Activated naive CD4-positive, alpha-beta T cell treated with Interleukin-2 at 50 U/mL for 16 hours (primary cell): ENCODE data around the gene GABBR2.
"Not testable (repeated sequence)": the region's sequence is repeated elsewhere in the genome, so short reads cannot be mapped to it uniquely, and the experiment has no call there.

ENCODE experiments used
- DNase-seq: peaks from one replicate; pipeline ENCODE4 v3.0.0-alpha.2; 2020

The GABBR2 gene

GRCh38 chr9:98590101-98590500 lies 118.6 kb downstream of the GABBR2 start:
- DNase-seq: no peak

DNA sequence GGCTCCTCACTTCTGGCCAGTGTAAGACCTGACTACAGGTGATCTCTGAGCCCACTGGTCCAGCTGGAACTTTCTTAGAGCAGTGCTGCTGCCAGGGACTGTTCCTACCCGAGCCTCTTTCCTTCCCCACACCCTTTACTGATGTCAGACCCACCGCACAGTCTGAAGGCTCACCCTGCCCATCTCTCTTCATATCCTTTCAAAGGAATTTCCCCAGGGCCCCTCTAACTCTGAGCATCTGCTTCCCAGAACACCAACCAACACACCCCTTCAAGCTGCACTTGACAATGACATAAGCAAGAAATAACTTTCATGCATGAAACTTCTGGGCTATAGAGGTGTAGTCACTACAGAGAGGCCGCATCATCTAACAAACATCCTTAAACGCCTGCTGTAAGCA lies 119.6 kb downstream of the GABBR2 start:
- no peak for DNase-seq

GRCh38 chr9:98584853-98585438 lies 123.8 kb downstream of the GABBR2 start:
- not testable (repeated sequence) for DNase-seq

DNA sequence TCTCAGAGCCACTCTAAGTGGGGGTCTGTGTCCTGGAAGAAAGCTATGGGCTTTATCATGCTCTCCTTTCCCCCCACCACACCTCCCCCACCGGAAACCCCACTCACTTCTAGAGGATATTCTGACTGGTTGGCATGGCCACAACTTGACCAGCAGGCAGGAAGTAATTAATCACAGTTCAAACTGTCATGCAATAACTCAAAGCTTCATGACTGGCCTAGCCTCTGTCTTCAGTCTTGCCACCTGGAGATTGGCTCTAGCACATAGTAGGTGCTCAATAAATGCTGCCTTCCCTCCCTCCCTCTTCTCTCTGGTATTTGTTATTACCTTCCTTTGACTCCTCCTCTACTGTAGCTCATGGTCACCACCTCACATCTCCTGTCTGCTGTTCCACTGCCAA lies 124.7 kb downstream of the GABBR2 start:
- DNase-seq: no peak

- no peak for DNase-seq
These were observed 125.3 kb downstream of the GABBR2 start for GRCh38 chr9:98583417-98583816.

DNA sequence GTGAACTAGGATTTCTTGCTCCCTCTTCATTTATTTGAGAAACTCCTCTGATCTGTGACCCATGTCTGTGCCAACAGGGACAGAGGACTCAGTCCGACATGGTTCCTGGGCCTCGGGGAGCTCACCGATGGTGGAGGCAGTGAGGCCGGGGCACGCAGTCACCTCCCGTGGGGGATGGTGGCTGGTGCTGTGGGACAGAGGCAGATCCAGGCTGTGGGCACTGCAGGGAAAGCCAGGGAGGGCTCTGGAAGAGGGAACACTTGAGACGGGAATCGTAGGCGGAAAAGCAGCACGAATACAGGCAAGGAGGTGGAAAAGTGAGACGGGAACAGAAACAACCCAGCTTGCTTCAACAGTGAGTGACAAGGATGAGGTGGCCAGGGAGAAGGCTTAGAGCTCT lies 127.8 kb downstream of the GABBR2 start:
- DNase-seq: no peak

DNA sequence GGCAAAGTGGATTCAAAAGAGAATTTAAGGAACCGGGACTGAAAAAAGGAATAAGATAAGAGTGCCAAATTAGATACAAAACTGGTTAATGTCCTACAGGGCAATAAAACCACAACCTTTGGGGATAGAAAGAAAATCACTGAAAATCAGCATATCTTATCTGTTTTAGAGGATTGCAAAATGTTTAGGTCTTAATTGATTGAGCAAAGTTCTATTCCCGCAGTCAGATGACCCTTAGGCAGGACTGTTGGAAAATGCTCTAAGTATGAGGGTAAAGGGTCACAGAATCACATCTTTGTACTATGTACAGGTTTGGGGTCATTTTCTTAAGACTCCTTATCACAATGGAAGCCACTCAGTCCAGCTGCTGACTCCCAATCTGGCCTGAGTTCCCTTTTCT lies 129.0 kb downstream of the GABBR2 start:
- DNase-seq: no peak

DNA sequence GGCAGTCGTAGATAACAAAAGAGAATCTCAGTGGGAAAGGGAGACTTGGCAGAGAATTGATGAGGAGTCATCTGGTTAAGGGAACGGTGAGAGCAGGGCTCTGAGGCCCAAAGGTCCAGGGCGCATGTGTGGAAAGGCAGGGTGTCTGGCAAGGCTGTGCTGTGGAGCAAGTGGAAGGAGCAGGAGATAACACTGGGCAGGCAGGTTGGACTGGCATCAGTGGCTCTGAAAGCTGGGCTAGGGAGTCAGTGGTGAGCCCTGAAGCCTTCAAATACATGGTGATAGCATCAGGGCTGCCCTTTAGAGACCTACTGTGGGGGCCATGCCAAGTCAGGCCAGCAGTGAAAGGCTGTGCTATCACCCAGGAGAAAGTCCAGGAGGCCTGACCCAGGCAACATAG lies 131.3 kb downstream of the GABBR2 start:
- no peak for DNase-seq

DNA sequence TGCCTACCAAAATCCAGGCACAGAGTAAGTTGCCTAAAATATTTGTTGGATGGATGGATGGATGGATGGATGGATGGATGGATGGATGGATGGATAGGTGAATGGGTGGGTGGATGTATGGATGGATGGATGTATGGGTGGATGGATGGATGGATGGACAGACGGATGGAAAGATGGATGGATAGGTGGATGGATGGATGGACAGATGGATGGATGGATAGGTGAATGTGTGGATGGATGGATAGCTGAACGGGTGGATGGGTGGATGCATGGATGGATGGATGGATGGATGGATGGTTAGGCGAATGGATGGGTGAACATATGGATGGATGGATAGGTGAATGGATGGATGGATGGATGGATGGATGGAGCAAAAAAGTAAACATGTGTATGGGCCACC lies 131.9 kb downstream of the GABBR2 start:
- no peak for DNase-seq

- no peak for DNase-seq
These were observed 132.4 kb downstream of the GABBR2 start for GRCh38 chr9:98576354-98576753.

DNA sequence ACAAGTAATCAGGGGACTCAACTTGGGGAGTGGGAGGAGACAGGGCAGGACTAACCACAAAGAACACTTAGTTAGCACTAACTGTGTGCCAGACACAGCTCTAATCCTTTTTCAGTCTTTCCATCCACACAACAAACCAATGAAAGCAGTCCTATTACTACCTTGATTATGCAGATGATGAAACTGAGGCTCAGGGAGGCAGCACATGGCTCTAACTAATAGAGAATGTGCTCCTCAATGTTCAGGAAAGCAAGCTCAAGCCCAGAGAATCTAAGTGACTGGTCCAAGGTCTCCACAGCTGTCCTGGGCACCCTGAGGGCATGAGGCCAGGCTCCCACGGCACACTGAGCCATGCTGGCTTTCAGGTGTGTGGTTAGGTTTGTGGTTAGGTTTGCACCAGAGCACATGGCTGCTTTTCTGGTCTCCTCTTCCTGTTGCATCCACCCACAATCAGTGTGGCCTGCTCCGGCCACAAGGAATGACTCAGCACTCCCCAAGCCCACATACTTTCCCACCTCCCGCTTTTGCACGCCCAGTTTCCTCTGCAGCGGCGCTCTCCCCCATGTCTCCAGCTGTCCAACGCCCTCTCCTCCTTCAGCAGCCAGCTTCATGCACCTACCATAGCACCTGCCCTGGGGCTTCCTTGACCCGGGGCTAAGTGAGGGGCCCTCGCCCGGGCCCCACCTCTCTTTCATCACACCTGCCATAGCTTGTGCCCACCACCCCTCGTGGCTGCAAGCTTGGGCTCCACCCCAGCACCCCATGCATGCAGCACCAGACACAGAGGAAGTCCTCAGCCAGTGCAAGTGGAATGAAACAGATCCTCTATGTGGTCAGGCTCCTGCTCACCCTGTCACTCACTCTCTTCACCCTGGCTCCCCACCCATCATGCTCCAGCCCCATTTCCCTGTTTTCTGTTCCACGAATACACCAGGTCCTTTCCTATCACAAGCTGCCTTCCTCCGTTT lies 133.1 kb downstream of the GABBR2 start:
- DNase-seq: no peak

DNA sequence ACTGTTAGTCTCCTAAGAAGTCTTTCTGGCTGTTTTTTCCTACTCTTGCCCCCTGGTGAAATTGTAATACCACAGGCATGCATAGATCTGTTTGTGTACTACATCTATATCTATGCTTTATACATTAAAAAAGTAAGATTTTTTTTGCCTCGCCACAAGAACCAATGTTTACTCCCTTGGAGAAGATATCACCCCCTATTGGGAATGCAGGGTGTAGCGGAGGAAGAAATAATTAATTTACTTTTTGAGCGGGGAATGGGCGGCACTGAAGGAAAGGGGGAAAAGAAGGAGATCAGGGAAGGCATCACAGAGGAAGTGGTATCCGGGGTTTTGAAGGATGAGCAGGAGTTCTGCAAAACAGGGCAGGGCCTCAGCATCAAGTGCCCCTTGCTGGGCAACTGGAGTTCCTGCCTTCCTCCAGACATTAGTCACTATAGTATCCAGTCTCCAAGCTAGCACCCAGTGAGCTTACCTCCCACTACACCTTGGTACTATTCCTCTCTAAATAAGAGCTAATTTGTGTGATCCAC lies 134.9 kb downstream of the GABBR2 start:
- DNase-seq: no peak

DNA sequence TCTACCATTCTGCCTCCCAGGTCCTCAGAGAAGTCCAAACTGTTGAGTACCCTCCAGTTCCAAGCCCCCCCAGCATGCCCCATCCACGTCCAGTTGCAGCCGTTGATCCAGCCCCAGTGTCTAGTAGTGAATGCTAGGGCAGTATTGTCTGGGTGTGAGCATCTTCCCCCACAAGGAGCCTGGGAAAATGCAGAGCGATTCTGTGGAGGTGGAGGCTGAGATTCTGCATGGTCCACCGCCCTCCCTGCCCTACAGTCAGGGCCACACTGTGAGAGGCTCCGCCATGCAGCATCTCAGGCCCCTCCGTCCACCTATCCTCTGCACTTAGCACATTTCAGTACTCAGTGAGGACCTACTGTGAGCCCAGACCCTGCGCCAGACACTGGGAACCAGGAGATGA lies 135.9 kb downstream of the GABBR2 start:
- no peak for DNase-seq

- no peak for DNase-seq
These were observed 136.6 kb downstream of the GABBR2 start for GRCh38 chr9:98572054-98572627.

DNA sequence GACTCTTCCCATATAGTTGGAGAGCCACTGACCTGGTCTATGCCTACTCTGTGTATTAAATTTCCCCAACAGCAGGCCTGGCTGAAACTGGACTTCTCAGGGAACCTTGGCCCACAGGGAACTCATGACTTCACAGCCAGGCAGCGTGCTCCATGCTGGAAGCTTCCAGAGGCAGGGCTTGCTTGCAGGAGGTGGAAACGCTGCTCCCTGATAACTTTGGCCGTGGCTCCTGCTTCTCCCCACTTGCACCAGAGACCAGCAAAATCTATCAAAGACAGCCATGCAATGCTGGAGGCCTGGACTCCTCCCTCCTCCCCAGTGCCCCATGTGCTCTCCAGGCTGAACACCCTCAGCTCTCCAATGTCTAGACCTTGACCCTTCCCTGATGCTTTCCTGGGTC lies 137.1 kb downstream of the GABBR2 start:
- no peak for DNase-seq

DNA sequence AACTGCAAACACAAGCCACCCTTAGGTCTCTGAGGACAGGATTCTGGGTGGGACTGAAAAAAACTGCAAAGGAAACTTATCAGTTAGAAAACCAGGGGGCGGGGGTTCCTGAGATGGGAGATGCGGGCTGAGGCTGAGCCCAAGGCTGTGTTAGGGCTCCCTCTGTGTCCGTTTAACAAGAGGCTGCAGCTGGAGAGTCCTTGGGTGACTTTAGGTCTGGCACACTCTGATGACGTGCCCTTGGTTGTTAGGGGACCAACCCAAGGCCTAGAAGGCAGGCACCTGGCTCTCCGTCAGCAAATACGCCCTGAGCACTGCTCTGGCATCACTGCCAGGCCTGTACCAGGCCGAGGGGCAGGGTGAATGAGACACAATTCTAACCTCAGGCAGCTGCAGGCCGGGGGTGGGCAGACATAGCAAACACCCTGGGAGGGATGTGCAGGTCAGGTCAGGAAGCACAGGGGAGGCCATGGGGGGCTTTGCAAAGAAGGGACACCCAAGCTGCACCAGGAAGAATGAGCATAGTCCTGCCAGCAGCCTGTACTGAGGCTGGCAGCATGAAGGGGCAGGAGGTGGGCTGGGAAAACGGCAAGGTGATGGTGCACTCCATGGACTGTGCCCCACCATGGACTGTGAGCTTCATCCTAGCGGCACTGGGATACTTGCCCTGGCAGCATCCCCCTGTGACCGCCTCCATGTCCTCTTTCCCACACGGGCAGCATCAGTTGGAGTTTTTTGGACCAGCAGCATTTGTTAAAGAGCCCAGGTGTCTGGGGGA lies 137.9 kb downstream of the GABBR2 start:
- no peak for DNase-seq

GRCh38 chr9:98570055-98570454 lies 138.7 kb downstream of the GABBR2 start:
- no peak for DNase-seq

DNA sequence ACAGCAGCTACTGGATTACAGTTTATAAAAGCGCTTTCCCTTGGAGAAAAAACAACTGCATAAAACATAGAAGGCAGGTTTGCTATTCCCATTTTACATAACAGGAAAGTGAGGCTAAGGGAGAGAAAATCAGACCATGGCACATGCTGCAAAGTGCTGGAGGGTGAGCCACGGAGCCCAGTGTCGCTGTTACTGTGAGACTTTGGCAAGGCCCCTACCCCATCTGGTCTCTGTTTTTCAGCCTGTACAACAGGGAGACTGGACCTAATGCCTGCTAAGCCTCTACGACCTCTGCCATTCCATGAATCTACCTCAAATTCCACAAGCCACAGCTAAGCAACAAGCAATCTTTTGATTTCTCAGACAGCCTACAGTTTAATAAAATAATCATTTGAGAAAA lies 139.2 kb downstream of the GABBR2 start:
- no peak for DNase-seq

DNA sequence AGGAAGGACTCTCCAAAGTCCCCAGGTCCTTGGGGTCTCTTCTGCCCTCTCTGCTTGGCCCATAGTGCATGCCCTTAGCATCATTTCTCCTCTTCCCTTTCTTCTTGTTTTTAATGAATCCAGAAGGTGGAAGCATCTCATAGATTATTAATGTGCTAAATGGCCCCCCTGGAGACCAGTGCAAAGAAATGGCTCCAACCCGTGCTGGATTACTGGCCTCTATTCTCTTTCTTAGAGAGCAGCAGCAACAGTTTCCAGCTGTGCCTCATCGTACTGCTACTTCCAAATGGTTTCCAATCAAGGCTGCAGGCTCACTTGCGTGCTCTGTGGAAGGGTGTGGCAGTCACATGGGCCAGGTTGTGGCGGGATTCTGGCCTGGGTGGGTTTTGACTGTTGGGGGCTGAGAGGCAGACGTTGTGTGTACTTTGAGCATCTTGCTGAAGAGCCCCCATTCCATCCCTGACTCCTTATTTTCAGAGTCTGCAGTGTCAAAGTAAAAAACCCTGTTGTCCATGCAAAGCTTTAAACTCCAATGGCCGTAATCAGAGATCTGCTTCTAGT lies 139.7 kb downstream of the GABBR2 start:
- no peak for DNase-seq

- no peak for DNase-seq
These were observed 140.4 kb downstream of the GABBR2 start for GRCh38 chr9:98568234-98568908.

DNA sequence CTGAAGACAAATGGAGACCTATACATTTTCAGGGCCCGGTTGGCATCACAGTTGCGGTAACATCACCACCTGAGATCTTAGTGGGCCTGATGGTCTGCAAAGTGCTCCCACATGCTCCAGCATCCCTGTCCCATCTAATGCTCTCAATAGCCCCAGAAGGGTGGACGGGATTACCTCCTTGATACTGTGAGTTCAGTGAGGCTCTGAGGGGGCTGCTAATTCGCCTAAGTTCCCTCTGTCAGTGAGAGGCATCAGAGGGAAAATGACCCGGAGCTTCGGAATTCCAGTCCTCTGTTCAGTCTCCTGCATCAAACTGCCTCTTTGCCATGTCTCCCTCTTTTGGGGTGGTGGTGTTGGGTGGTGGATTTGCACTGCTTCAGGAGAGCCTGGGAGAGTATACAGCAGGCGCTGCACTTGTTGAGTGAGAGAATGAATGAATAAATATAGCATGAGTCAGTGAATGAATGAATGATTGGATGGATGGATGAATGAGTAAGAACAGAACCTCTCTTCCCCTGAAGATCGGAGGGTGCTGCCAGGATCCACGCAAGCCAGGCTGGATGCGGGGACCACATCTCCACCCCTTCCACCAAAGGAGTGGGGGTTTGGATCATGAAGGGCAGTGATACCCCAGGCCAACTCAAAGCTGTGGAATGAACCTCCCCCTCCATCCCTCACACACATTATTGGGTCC lies 141.0 kb downstream of the GABBR2 start:
- DNase-seq: no peak
